H1 (cell line): ENCODE data around the gene SLC30A9.

Experiments used
- CEBPB ChIP-seq: IDR thresholded peaks from 2 replicates; pipeline ENCODE4 v1.6.1; 2012; ENCODE audit warnings: low read depth, low read length
- CHD2 ChIP-seq: IDR thresholded peaks from 2 replicates; pipeline ENCODE4 v1.6.1; 2012; ENCODE audit warnings: low read length, improper control_type of control experiment
- CTCF ChIP-seq, 3 experiments: IDR thresholded peaks; 1 replicate in 2 of 3; 2 replicates in 1 of 3; pipeline versions ENCODE4 v1.5.1 to v1.6.1; 2011; ENCODE audit warnings: low read length in 3 of 3, mild to moderate bottlenecking in 3 of 3, inconsistent platforms in 2 of 3, low read depth in 1 of 3, moderate library complexity in 1 of 3; ENCODE audit not compliant: insufficient read depth in 1 of 3; ENCODE audit errors: control extremely low read depth in 1 of 3
- E2F6 ChIP-seq: IDR thresholded peaks from 2 replicates; pipeline ENCODE4 v1.6.1; 2012; ENCODE audit warnings: inconsistent platforms
- POLR2A ChIP-seq, 2 experiments: IDR thresholded peaks; 1 replicate in 1 of 2; 2 replicates in 1 of 2; pipeline ENCODE4 v1.6.1; 2011; ENCODE audit warnings: low read depth in 2 of 2, low read length in 2 of 2, mild to moderate bottlenecking in 2 of 2; ENCODE audit errors: control extremely low read depth in 1 of 2
- POLR2AphosphoS5 ChIP-seq: IDR thresholded peaks from 2 replicates; pipeline ENCODE4 v1.6.1; 2011; ENCODE audit warnings: low read depth, low read length
- SIN3A ChIP-seq, 2 experiments: IDR thresholded peaks in 1 of 2; conservative IDR thresholded peaks in 1 of 2; 2 replicates each; pipeline ENCODE4 v1.6.1; 2011 to 2012; ENCODE audit warnings: low read length in 2 of 2, improper control_type of control experiment in 1 of 2, low read depth in 1 of 2, mild to moderate bottlenecking in 1 of 2
- TF ChIP-seq, protein P1 (sequence below): IDR thresholded peaks from 2 replicates; pipeline ENCODE4 v1.6.1; 2012; ENCODE audit warnings: inconsistent platforms

- no peak for TF ChIP-seq CTCF (IDR thresholded peaks at IDR 0.05; ENCODE audit: control extremely low read depth in 1 of 3, insufficient read depth in 1 of 3, low read depth in 1 of 3, low read length in 3 of 3)
- no peak for TF ChIP-seq SIN3A (conservative IDR thresholded peaks at IDR 0.05 in 1 of 2, IDR thresholded peaks at IDR 0.05 in 1 of 2; ENCODE audit: low read depth in 1 of 2, low read length in 2 of 2)
- TF ChIP-seq, protein P1, sequence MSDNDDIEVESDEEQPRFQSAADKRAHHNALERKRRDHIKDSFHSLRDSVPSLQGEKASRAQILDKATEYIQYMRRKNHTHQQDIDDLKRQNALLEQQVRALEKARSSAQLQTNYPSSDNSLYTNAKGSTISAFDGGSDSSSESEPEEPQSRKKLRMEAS: no peak
- TF ChIP-seq POLR2AphosphoS5: no peak
- TF ChIP-seq POLR2A (IDR thresholded peaks at IDR 0.05; ENCODE audit: control extremely low read depth in 1 of 2, low read depth in 2 of 2, low read length in 2 of 2): no peak
- TF ChIP-seq CEBPB: no peak
- no peak for TF ChIP-seq E2F6
- no peak for TF ChIP-seq CHD2
Observed at GRCh38 chr4:42074294-42074693, 84.0 kb downstream of the SLC30A9 start.
